Liver (tissue), 9 donors: ENCODE results near the gene PTCRA. TPM values are rescaled to one million over a fixed set of nuclear protein-coding genes. Genes with fewer than 3 reads are reported as not detected.

Experiments used
- DNase-seq: peaks from one replicate; pipeline ENCODE4 v3.0.0-alpha.2; 2017; ENCODE audit warnings: low spot score
- H3K27ac ChIP-seq, 2 donors: one replicate each; pipeline ENCODE4 v1.7.0; 2013; ENCODE audit warnings: inconsistent platforms in 2 of 2, low read length in 2 of 2, control low read depth in 1 of 2, low read depth in 1 of 2, mild to moderate bottlenecking in 1 of 2
- H3K27me3 ChIP-seq, 4 donors: one replicate each; pipeline versions ENCODE4 v1.6.1 to v1.7.0; 2013; ENCODE audit warnings: low read length in 3 of 4, inconsistent platforms in 1 of 4, mild to moderate bottlenecking in 1 of 4, moderate library complexity in 1 of 4; ENCODE audit not compliant: control insufficient read depth in 4 of 4, insufficient read depth in 4 of 4
- H3K36me3 ChIP-seq, 4 donors: one replicate each; pipeline versions ENCODE4 v1.6.1 to v1.7.0; 2013; ENCODE audit warnings: low read length in 3 of 4, mild to moderate bottlenecking in 3 of 4, low read depth in 1 of 4, moderate library complexity in 1 of 4; ENCODE audit not compliant: control insufficient read depth in 4 of 4, insufficient read depth in 3 of 4
- H3K4me1 ChIP-seq, 4 donors: one replicate each; pipeline versions ENCODE4 v1.6.1 to v1.7.0; 2013; ENCODE audit warnings: low read length in 3 of 4, mild to moderate bottlenecking in 3 of 4, moderate library complexity in 1 of 4; ENCODE audit not compliant: control insufficient read depth in 4 of 4, insufficient read depth in 4 of 4
- H3K4me3 ChIP-seq, 3 donors: one replicate each; pipeline versions ENCODE4 v1.6.1 to v1.7.0; 2013; ENCODE audit warnings: low read length in 3 of 3, control low read depth in 1 of 3, low read depth in 1 of 3, mild to moderate bottlenecking in 1 of 3
- H3K9ac ChIP-seq, 2 donors: one replicate each; pipeline ENCODE4 v1.7.0; 2013; ENCODE audit warnings: low read length in 2 of 2, mild to moderate bottlenecking in 2 of 2, moderate library complexity in 2 of 2, control low read depth in 1 of 2, low read depth in 1 of 2
- H3K9me3 ChIP-seq, 4 donors: one replicate each; pipeline versions ENCODE4 v1.6.1 to v1.7.0; 2013; ENCODE audit warnings: low read length in 3 of 4; ENCODE audit not compliant: control insufficient read depth in 4 of 4
- ATF3 ChIP-seq: IDR thresholded peaks from 2 replicates; pipeline ENCODE4 v1.6.1; 2016; ENCODE audit warnings: antibody characterized with exemption
- CTCF ChIP-seq: fragments of 150-350 bp; IDR thresholded peaks from 2 replicates; pipeline ENCODE4 v1.5.1; 2017; ENCODE audit warnings: improper control_type of control experiment, low read depth, low read length; ENCODE audit not compliant: missing input control
- EGR1 ChIP-seq, 2 donors: IDR thresholded peaks; 2 replicates each; pipeline ENCODE4 v1.6.1; 2016 to 2018; ENCODE audit warnings: antibody characterized with exemption in 2 of 2, low read depth in 2 of 2
- FOXA1 ChIP-seq: IDR thresholded peaks from 2 replicates; pipeline ENCODE4 v1.6.1; 2016; ENCODE audit warnings: antibody characterized with exemption
- FOXA2 ChIP-seq: IDR thresholded peaks from 2 replicates; pipeline ENCODE4 v1.6.1; 2016; ENCODE audit warnings: antibody characterized with exemption
- HNF4A ChIP-seq, 2 donors: conservative IDR thresholded peaks; 2 replicates each; pipeline ENCODE4 v1.6.1; 2016; ENCODE audit warnings: antibody characterized with exemption in 2 of 2, mild to moderate bottlenecking in 2 of 2
- HNF4G ChIP-seq: IDR thresholded peaks from 2 replicates; pipeline ENCODE4 v1.6.1; 2016; ENCODE audit warnings: antibody characterized with exemption
- JUND ChIP-seq, 2 donors: IDR thresholded peaks; 2 replicates each; pipeline ENCODE4 v1.6.1; 2016; ENCODE audit warnings: antibody characterized with exemption in 2 of 2
- NR2F2 ChIP-seq: IDR thresholded peaks from 2 replicates; pipeline ENCODE4 v1.6.1; 2016; ENCODE audit warnings: antibody characterized with exemption
- REST ChIP-seq: IDR thresholded peaks from 2 replicates; pipeline ENCODE4 v1.6.1; 2016; ENCODE audit warnings: antibody characterized with exemption, mild to moderate bottlenecking
- RXRA ChIP-seq, 2 donors: IDR thresholded peaks; 2 replicates each; pipeline ENCODE4 v1.6.1; 2017 to 2018; ENCODE audit warnings: antibody characterized with exemption in 2 of 2, mild to moderate bottlenecking in 1 of 2
- SP1 ChIP-seq: IDR thresholded peaks from 2 replicates; pipeline ENCODE4 v1.6.1; 2018; ENCODE audit warnings: antibody characterized with exemption, mild to moderate bottlenecking
- TAF1 ChIP-seq: conservative IDR thresholded peaks from 2 replicates; pipeline ENCODE4 v1.6.1; 2016; ENCODE audit warnings: antibody characterized with exemption, mild to moderate bottlenecking
- YY1 ChIP-seq: IDR thresholded peaks from 2 replicates; pipeline ENCODE4 v1.6.1; 2016; ENCODE audit warnings: antibody characterized with exemption, mild to moderate bottlenecking
- ZBTB33 ChIP-seq: IDR thresholded peaks from 2 replicates; pipeline ENCODE4 v1.6.1; 2016; ENCODE audit warnings: antibody characterized with exemption
- WGBS: extraction: QIAGEN DNeasy Blood & Tissue Kit; methylation state at CpG from one replicate; pipeline ENCODE4 v1.1.7; 2013; 5-methylcytosine and 5-hydroxymethylcytosine counted together
- polyA plus RNA-seq, 2 donors: library from polyadenylated mRNA; stranded (reverse) in 1 of 2; unstranded in 1 of 2; fragments of 200-250 nt in 1 of 2; fragments of >200 nt in 1 of 2; fragmentation: Nextera tagmentation in 1 of 2; extraction: Ambion mirVana in 1 of 2; gene quantifications; one replicate each; pipeline versions ENCODE4 v1.2.1 to v1.2.3, GENCODE V29; 2013 to 2015
- total RNA-seq, 2 donors: library from RNA; depleted of rRNA; stranded (reverse); fragments of >200 nt; gene quantifications; one replicate each; pipeline ENCODE4 v1.2.3, GENCODE V29; 2014
- TF ChIP-seq, protein P1 (sequence below): IDR thresholded peaks from 2 replicates; pipeline ENCODE4 v1.6.1; 2016; ENCODE audit warnings: antibody characterized with exemption
- donor health status: healthy.
- donor health status: healthy.
- donor health status: healthy.
- donor health status: healthy.
- donor health status: healthy.

PTCRA gene
- total and polyA plus RNA-seq, 4 donors, result 0.63 to 1.1 TPM; not detected in 2

GRCh38 chr6:42942444-42942843, 26.6 kb downstream of the PTCRA start:
- Histone ChIP-seq H3K4me3 (no peak overlapping the region), H3K27me3 (no peaks in the 10 kb centered on the region), H3K9ac (no peak overlapping the region), H3K4me1 (peaks cover 23 to 42% (median 36%) of the 10 kb centered on the region in 4 donors), H3K36me3 (peaks cover 0 to 8% (median 0%) of the 10 kb centered on the region in 4 donors), H3K9me3 (no peaks in the 10 kb centered on the region), H3K27ac (no peak overlapping the region)
- DNase-seq, result peak; percentile 49
- 45% methylated on average over 7 of the region's 7 CpGs for WGBS
- TF ChIP-seq EGR1 (IDR thresholded peaks at IDR 0.05; ENCODE audit: low read depth in 2 of 2) (no peak), HNF4G (peak; percentile 14), YY1 (no peak), NR2F2 (peak; percentile 22), RXRA (IDR thresholded peaks at IDR 0.05) (peak; percentile 42 to 56), SP1 (peak; percentile 38), HNF4A (conservative IDR thresholded peaks at IDR 0.05) (peak; percentile 57 to 66), REST (no peak), ATF3 (no peak), FOXA1 (no peak)
- TF ChIP-seq, protein P1, sequence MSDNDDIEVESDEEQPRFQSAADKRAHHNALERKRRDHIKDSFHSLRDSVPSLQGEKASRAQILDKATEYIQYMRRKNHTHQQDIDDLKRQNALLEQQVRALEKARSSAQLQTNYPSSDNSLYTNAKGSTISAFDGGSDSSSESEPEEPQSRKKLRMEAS, result no peak

DNA sequence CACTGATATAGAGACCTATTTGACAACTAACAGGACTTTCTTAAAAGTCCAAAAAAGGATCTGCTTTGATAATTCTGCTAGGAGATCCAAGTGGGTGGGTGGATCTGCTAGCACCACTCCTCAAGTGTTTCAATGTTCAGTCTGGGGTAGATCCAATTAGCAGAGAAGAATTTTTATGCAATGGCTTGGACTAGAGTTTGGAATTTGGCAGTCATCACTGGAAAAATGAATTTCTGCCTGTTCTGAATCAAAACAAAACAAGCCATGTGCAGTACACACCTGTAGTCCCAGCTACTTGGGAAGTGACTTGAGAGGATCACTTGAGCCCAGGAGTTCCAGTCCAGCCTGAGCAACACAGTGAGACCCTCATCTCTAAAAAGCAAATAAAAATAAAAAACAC, 32.1 kb downstream of the PTCRA start:
- H3K27me3 ChIP-seq, result no peaks in the 10 kb centered on the region
- no peak overlapping the region for H3K4me3 ChIP-seq
- TF ChIP-seq ZBTB33 (no peak), CTCF (no peak), TAF1 (no peak), JUND (IDR thresholded peaks at IDR 0.05) (no peak), SP1 (no peak), REST (no peak), ATF3 (no peak), FOXA2 (no peak), RXRA (IDR thresholded peaks at IDR 0.05) (no peak), EGR1 (IDR thresholded peaks at IDR 0.05; ENCODE audit: low read depth in 2 of 2) (no peak), YY1 (no peak)
- TF ChIP-seq, protein P1, result no peak
- no peaks in the 10 kb centered on the region for H3K4me1 ChIP-seq
- H3K9ac ChIP-seq, result no peak overlapping the region
- no peak for DNase-seq
- no peak overlapping the region for H3K27ac ChIP-seq
- no peaks in the 10 kb centered on the region for H3K9me3 ChIP-seq
- peaks cover 0 to 6% (median 0%) of the 10 kb centered on the region in 4 donors for H3K36me3 ChIP-seq
